Thyroid gland (tissue), 4 donors: Measurements from ENCODE around the gene PLA2G2E. TPM values are rescaled to one million over a fixed set of nuclear protein-coding genes. Genes with fewer than 3 reads are reported as not detected.
"Not testable (repeated sequence)": the region's sequence is repeated elsewhere in the genome, so short reads cannot be mapped to it uniquely, and the experiment has no call there.

ENCODE experiments used
- DNase-seq, 2 donors: peaks; one replicate each; pipeline ENCODE4 v3.0.0-alpha.2; 2019
- H3K27ac ChIP-seq, 3 donors: fragments of 200-600 bp; sonication (generic); 1 replicate in 2 of 3; 2 replicates in 1 of 3; pipeline ENCODE4 v1.5.1; 2016 to 2019; ENCODE audit warnings: mild to moderate bottlenecking in 1 of 3, moderate library complexity in 1 of 3
- H3K27me3 ChIP-seq: fragments of 200-600 bp; sonication (generic); one replicate; pipeline ENCODE4 v1.5.1; 2019
- H3K36me3 ChIP-seq, 2 donors: fragments of 200-600 bp; sonication (generic); one replicate each; pipeline ENCODE4 v1.5.1; 2016 to 2019
- H3K4me1 ChIP-seq, 2 donors: fragments of 200-600 bp; sonication (generic); one replicate each; pipeline ENCODE4 v1.5.1; 2017 to 2019
- H3K4me3 ChIP-seq, 3 donors: fragments of 200-600 bp; sonication (generic); replicated peaks in 1 of 3; 1 replicate in 2 of 3; 2 replicates in 1 of 3; pipeline ENCODE4 v1.5.1; 2016; ENCODE audit warnings: mild to moderate bottlenecking in 1 of 3
- H3K9me3 ChIP-seq: fragments of 200-600 bp; sonication (generic); one replicate; pipeline ENCODE4 v1.5.1; 2017
- POLR2A ChIP-seq, 2 donors: fragments of 450-650 bp; IDR thresholded peaks; one replicate each; pipeline ENCODE4 v1.6.1; 2017; ENCODE audit warnings: antibody characterized with exemption in 2 of 2, mild to moderate bottlenecking in 2 of 2, moderate library complexity in 1 of 2
- WGBS, 2 donors: methylation state at CpG; one replicate each; pipeline ENCODE4 v1.1.5; 2017; 5-methylcytosine and 5-hydroxymethylcytosine counted together
- intact Hi-C: fragments of 100-400 bp; cut with DNase I; formaldehyde crosslinking; loops from one replicate; pipeline ENCODE4 v1.15.1; 2023
- total RNA-seq, 4 donors: library from RNA; depleted of rRNA; stranded (reverse); fragments of >200 nt; gene quantifications; one replicate each; pipeline ENCODE4 v1.2.3, GENCODE V29; 2016
- TF ChIP-seq, protein P1 (sequence below), 6 experiments: fragments of 200-600 bp in 3 of 6; fragments of 450-650 bp in 3 of 6; sonication (generic) in 3 of 6; IDR thresholded peaks; one replicate each; pipeline ENCODE4 v1.5.1; 2016 to 2019; ENCODE audit warnings: antibody characterized with exemption in 6 of 6, mild to moderate bottlenecking in 2 of 6, inconsistent platforms in 1 of 6, moderate library complexity in 1 of 6

The PLA2G2E gene
- total RNA-seq, 4 donors from 2014 or later, result not detected

DNA sequence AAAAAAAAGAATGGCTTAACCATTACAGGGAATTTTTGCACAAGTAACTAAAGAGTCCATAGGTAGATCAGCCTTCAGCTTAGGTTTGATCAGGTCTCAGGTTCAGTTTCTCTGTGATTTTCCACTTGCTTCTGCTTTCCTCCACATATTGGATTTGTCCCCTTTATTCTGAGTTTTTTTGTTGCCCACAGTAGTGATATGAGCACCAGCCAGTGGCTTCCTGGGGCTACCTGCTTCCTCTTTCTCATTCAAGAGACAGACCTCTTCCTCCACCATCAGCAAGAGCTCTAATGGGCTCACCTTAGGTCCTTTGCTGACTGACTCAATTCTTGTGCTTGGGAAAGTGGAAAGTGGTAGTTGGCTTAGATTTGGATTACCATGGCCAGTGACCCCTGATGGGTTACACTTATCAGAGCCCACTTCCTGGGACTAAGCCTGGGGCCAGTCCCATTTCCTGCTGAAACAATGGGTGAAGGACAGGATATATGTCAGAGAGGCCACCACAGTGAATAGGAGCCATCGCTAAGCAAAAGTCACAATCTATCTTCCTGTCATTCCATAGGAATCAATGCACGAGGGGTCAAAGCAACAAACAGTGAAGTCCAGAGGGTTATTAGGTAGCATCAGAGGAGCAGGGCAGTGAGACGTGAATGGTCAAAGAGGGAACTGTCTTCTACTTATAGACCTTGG is 12.8 kb upstream of the PLA2G2E start:
- H3K4me1 ChIP-seq, result no peaks in the 10 kb centered on the region
- no peak overlapping the region for H3K4me3 ChIP-seq
- H3K27me3 ChIP-seq, result no peaks in the 10 kb centered on the region
- no peaks in the 10 kb centered on the region for H3K36me3 ChIP-seq
- no peak overlapping the region for H3K27ac ChIP-seq
- TF ChIP-seq, protein P1, sequence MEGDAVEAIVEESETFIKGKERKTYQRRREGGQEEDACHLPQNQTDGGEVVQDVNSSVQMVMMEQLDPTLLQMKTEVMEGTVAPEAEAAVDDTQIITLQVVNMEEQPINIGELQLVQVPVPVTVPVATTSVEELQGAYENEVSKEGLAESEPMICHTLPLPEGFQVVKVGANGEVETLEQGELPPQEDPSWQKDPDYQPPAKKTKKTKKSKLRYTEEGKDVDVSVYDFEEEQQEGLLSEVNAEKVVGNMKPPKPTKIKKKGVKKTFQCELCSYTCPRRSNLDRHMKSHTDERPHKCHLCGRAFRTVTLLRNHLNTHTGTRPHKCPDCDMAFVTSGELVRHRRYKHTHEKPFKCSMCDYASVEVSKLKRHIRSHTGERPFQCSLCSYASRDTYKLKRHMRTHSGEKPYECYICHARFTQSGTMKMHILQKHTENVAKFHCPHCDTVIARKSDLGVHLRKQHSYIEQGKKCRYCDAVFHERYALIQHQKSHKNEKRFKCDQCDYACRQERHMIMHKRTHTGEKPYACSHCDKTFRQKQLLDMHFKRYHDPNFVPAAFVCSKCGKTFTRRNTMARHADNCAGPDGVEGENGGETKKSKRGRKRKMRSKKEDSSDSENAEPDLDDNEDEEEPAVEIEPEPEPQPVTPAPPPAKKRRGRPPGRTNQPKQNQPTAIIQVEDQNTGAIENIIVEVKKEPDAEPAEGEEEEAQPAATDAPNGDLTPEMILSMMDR (IDR thresholded peaks at IDR 0.05), result no peak
- no peak for TF ChIP-seq POLR2A (IDR thresholded peaks at IDR 0.05)
- no peaks in the 10 kb centered on the region for H3K9me3 ChIP-seq
- WGBS, 2 donors, result 70 to 75% methylated on average over 3 of the region's 3 CpGs
- intact Hi-C loops, result no loop called here
- DNase-seq, result no peak

DNA sequence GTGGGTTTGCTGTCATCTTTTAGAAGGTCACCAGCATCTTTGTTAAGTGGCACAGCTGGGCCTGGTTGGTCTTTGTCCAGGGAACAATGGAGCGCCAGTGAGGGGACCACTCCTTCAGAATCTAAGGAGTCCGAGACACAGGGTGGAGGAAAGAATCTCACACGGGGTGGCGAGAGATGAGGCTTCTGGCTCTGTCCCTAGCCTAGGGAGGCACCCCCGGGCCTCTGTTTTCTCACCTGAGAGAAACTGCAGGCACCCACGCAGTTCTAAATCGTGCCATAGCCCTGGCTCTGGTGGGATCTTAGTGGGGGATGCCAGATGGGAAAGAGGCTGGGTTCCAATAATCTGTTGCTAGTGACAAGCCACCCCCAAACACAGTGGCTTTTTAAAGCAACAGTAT is 10.9 kb upstream of the PLA2G2E start:
- Histone ChIP-seq H3K36me3 (no peaks in the 10 kb centered on the region), H3K9me3 (no peaks in the 10 kb centered on the region), H3K4me1 (no peaks in the 10 kb centered on the region), H3K4me3 (no peak overlapping the region), H3K27ac (no peak overlapping the region), H3K27me3 (no peaks in the 10 kb centered on the region)
- 88 to 89% methylated on average over 7 of the region's 7 CpGs for whole genome bisulfite sequencing, 2 donors
- intact Hi-C loops, result no loop called here
- DNase-seq, result no peak
- no peak for TF ChIP-seq POLR2A (IDR thresholded peaks at IDR 0.05)
- TF ChIP-seq, protein P1 (IDR thresholded peaks at IDR 0.05), result no peak

DNA sequence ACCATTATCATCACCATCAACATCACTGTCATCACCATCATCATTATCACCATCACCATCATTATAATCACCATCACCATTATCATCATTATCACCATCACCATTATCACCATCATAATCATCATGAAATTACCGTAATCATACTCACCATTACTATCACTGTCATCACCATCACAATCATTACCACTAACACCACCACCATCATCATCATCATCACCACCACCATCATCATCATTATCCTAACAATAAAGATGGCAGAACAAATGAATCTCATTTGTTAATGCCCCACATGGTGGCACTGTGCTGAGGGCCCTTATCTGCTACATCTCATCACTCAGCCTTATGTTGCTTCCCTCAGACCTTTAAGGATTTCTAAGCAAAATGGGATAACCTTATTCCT is 9.4 kb upstream of the PLA2G2E start:
- H3K9me3 ChIP-seq, result no peaks in the 10 kb centered on the region
- no peak overlapping the region for H3K27ac ChIP-seq
- no peak for DNase-seq
- intact Hi-C loops, result no loop called here
- H3K27me3 ChIP-seq, result no peaks in the 10 kb centered on the region
- WGBS, 2 donors, result 0% methylated on average over 1 of the region's 1 CpG
- no peaks in the 10 kb centered on the region for H3K4me1 ChIP-seq
- H3K36me3 ChIP-seq, result no peaks in the 10 kb centered on the region
- H3K4me3 ChIP-seq, result no peak overlapping the region
- TF ChIP-seq, protein P1 (IDR thresholded peaks at IDR 0.05), result no peak
- no peak for TF ChIP-seq POLR2A (IDR thresholded peaks at IDR 0.05)

DNA sequence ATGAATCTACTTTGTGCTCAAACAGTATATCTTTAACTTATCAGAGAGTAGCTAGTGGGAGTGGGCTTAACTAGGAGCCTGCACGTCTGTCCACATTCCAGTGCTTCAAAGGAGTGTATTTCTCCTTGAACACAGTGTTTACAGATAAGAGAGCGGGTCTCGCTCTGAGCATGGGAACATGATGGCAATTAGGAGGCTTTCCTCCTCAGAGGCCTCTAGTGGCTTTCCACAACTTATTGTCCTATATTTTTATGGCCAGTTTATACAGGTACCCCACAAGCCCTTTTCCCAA is 3.7 kb upstream of the PLA2G2E start:
- not testable (repeated sequence) for H3K4me1 ChIP-seq, H3K27ac ChIP-seq, DNase-seq, H3K36me3 ChIP-seq, H3K27me3 ChIP-seq, H3K4me3 ChIP-seq, H3K9me3 ChIP-seq
- intact Hi-C loops, result loop anchor here (10.0 kb wide), 1 partner anchor 568 kb away; no protein-coding TSS in a partner anchor
- WGBS, 2 donors, result 66 to 71% methylated on average over 3 of the region's 3 CpGs

DNA sequence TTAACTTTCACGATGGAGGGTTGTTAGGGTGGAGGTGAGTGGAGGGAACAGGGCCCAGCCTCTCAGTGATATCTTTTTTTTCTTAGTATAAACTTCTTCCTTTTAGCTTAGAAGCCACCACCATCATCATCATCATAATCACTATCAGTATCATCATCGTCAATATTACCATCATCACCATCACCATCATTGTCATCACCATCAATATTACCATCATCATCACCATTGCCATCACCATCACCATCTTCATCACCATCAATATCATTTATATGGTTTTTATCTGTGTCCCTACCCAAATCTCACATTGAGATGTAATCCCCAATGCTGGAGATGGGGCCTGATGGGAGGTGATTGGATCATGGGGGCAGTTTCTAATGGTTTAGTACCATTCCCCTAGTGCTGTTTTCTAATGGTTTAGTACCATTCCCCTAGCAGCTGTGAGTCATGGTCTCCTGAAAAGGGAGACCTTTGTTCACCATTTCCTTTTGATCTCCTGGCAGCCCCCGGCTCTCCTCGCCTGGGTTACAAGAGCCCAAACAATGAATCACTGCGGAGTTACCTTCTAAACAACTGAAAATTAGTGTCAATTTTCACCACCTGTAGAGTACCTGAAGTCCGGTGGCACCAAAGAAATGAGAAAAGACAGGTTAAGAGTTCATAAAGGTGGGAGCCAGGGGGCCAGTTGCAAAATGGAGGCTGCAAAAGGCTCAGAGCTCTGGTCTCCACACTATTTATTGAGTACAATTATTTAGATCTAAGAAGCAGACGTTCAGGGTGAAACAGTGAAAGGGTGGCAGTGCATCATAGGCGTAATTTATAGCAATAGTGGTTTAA is 3.1 kb upstream of the PLA2G2E start:
- no peaks in the 10 kb centered on the region for H3K9me3 ChIP-seq
- no peak for TF ChIP-seq POLR2A (IDR thresholded peaks at IDR 0.05)
- TF ChIP-seq, protein P1 (IDR thresholded peaks at IDR 0.05), result no peak
- H3K27ac ChIP-seq, result no peak overlapping the region
- WGBS, 2 donors, result 63 to 67% methylated on average over 8 of the region's 8 CpGs
- H3K27me3 ChIP-seq, result no peaks in the 10 kb centered on the region
- no peaks in the 10 kb centered on the region for H3K36me3 ChIP-seq
- DNase-seq, result no peak
- H3K4me1 ChIP-seq, result no peaks in the 10 kb centered on the region
- H3K4me3 ChIP-seq, result no peak overlapping the region
- intact Hi-C loops, result loop anchor here (10.0 kb wide), 1 partner anchor 568 kb away; no protein-coding TSS in a partner anchor
